Natural killer cell (primary cell): ENCODE data around the gene KCNQ2. TPM values are rescaled to one million over a fixed set of nuclear protein-coding genes. Genes with fewer than 3 reads are reported as not detected.

Experiments used
- ATAC-seq, 3 donors: fragments of 150-1000 bp in 2 of 3; fragments of 200-7000 bp in 1 of 3; cut with Tn5 transposase; 1 replicate in 1 of 3; 2 replicates in 2 of 3; pipeline ENCODE4 v1.10.0; 2021; ENCODE audit warnings: mild to moderate bottlenecking in 2 of 3, moderate library complexity in 2 of 3
- DNase-seq, 2 donors: peaks; one replicate each; pipeline versions ENCODE4 v3.0.0 to v3.0.0-alpha.2; 2013 to 2021; ENCODE audit warnings: mixed read lengths in 1 of 2
- H3K27ac ChIP-seq: one replicate; pipeline ENCODE4 v1.5.1; 2013; ENCODE audit warnings: mild to moderate bottlenecking, low read length
- H3K27me3 ChIP-seq: one replicate; pipeline ENCODE4 v1.6.1; 2013; ENCODE audit warnings: low read length; ENCODE audit not compliant: control insufficient read depth, insufficient read depth
- H3K36me3 ChIP-seq: one replicate; pipeline ENCODE4 v1.6.1; 2013; ENCODE audit warnings: low read length; ENCODE audit not compliant: control insufficient read depth, insufficient read depth
- H3K4me1 ChIP-seq: one replicate; pipeline ENCODE4 v1.6.1; 2013; ENCODE audit warnings: low read length; ENCODE audit not compliant: control insufficient read depth, insufficient read depth
- H3K4me3 ChIP-seq: one replicate; pipeline ENCODE4 v1.5.1; 2013; ENCODE audit warnings: low read length
- H3K9me3 ChIP-seq: one replicate; pipeline ENCODE4 v1.6.1; 2013; ENCODE audit warnings: low read length; ENCODE audit not compliant: control insufficient read depth, insufficient read depth
- H3K27ac Mint-ChIP-seq, 2 donors: one replicate each; pipeline ENCODE4 v1.8.0; 2022; ENCODE audit warnings: mild to moderate bottlenecking in 2 of 2, mixed read lengths in 2 of 2, moderate library complexity in 1 of 2
- H3K27me3 Mint-ChIP-seq, 2 donors: one replicate each; pipeline ENCODE4 v1.8.0; 2022; ENCODE audit warnings: low read depth in 2 of 2, mixed read lengths in 2 of 2
- H3K36me3 Mint-ChIP-seq: one replicate; pipeline ENCODE4 v1.8.0; 2022; ENCODE audit warnings: mixed read lengths
- H3K4me1 Mint-ChIP-seq, 2 donors: one replicate each; pipeline ENCODE4 v1.8.0; 2022; ENCODE audit warnings: mixed read lengths in 2 of 2
- H3K4me3 Mint-ChIP-seq: one replicate; pipeline ENCODE4 v1.8.0; 2022; ENCODE audit warnings: mild to moderate bottlenecking, moderate library complexity, mixed read lengths
- H3K9me3 Mint-ChIP-seq, 2 donors: one replicate each; pipeline ENCODE4 v1.8.0; 2022; ENCODE audit warnings: mixed read lengths in 2 of 2
- WGBS: methylation state at CpG from one replicate; pipeline ENCODE4 v1.1.7; 2013; ENCODE audit warnings: missing lambda C conversion rate; ENCODE audit not compliant: insufficient coverage; 5-methylcytosine and 5-hydroxymethylcytosine counted together
- intact Hi-C: fragments of 100-400 bp; cut with micrococcal nuclease; formaldehyde crosslinking; loops from one replicate; pipeline ENCODE4 v1.14.2; 2022
- total RNA-seq, 4 donors: library from RNA; stranded (reverse); fragments of 120-200 nt in 1 of 4; gene quantifications; one replicate each; pipeline versions ENCODE4 v1.2.3 to v1.2.4, GENCODE V29; 2013 to 2022
- TF ChIP-seq, protein P1 (sequence below): fragments of 200-600 bp; IDR thresholded peaks from one replicate; pipeline ENCODE4 v1.8.0; 2022; ENCODE audit warnings: antibody characterized with exemption

Gene KCNQ2
- total RNA-seq, 3 donors from 2014 or later (not counting 1 experiment from before 2014, with no cell fraction given): not detected

DNA sequence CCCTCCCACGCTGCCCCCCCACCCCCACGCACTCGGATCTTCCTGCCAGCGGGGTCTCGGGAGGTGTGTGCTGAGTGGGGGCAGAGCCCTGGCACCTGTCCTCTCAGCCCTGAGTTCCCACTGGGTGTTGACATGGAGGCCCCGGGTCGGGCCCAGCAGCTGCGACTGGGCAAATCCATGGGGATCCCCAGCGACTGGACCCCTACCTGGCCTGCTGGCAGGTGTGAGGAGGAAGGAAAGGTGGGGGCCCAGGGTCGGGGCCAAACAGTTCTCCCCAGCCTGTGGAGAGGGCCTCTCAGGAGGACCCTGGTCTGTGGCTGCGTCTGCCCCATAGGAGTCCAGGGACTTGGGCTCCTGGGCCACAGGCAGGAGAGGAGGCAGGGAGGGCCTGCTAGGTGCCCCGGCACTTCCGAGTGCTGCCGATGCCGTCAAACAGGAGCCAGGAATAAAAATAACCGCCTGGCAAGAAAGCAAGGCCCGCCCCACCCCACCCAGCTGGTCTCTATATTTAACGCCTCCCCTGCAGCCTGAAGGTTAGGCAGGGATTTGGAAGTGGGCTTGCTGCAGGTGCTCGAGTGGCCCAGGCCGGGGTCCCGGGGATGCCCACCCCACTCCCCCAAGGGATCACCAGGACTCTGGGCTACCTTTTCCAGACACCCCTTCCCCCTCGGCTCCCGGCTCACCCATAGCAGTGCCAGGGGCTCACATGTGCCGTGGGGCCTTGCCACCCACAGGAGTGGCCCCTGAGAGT is 27.9 kb upstream of the KCNQ2 start:
- no peaks in the 10 kb centered on the region for H3K4me1 Mint-ChIP-seq
- no peaks in the 10 kb centered on the region for H3K36me3 Mint-ChIP-seq
- Histone ChIP-seq H3K27ac (no peak overlapping the region), H3K36me3 (no peaks in the 10 kb centered on the region), H3K27me3 (peaks cover 37% of the 10 kb centered on the region), H3K4me1 (peaks cover 25% of the 10 kb centered on the region), H3K4me3 (no peak overlapping the region), H3K9me3 (peaks cover 3% of the 10 kb centered on the region)
- H3K4me3 Mint-ChIP-seq: no peak overlapping the region
- intact Hi-C loops: no loop called here
- TF ChIP-seq, protein P1, sequence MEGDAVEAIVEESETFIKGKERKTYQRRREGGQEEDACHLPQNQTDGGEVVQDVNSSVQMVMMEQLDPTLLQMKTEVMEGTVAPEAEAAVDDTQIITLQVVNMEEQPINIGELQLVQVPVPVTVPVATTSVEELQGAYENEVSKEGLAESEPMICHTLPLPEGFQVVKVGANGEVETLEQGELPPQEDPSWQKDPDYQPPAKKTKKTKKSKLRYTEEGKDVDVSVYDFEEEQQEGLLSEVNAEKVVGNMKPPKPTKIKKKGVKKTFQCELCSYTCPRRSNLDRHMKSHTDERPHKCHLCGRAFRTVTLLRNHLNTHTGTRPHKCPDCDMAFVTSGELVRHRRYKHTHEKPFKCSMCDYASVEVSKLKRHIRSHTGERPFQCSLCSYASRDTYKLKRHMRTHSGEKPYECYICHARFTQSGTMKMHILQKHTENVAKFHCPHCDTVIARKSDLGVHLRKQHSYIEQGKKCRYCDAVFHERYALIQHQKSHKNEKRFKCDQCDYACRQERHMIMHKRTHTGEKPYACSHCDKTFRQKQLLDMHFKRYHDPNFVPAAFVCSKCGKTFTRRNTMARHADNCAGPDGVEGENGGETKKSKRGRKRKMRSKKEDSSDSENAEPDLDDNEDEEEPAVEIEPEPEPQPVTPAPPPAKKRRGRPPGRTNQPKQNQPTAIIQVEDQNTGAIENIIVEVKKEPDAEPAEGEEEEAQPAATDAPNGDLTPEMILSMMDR: no peak
- ATAC-seq: no peak
- H3K9me3 Mint-ChIP-seq: no peaks in the 10 kb centered on the region
- 90% methylated on average over 24 of the region's 24 CpGs for WGBS
- H3K27me3 Mint-ChIP-seq: peaks cover 6% of the 10 kb centered on the region in 2 donors
- H3K27ac Mint-ChIP-seq: no peak overlapping the region
- DNase-seq: no peak

DNA sequence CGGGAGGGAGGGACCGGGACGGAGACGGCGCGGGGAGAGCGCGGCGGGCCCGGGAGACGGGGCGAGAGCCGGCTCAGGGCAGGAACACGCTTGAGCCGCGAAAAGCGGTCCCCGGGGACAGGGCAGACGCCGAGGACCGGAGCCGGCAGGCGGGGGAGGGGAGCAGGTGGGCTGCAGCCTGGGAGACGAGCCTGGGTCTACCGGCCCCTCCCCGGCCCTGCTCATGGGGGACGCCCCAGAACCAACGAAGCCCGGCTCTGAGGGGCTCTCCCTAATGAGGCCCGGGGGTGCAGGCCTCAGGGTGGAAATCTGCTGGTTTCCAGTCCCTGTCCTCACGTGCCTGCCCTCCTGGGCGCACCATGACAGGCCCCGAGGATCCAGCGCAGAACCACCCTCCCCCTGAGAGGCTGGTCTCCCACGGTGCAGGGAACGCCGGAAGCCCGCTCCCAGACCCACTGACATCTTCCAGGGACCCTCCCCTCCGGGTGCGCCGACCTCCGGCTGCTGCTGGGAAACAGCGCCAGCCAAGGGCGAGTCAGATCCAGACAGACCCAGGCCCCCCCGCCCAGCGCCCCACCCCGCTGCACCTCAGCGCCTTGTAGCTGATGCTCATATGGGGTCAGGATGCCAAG is 27.0 kb upstream of the KCNQ2 start:
- Mint-ChIP-seq H3K9me3 (no peaks in the 10 kb centered on the region), H3K36me3 (no peaks in the 10 kb centered on the region), H3K4me3 (no peak overlapping the region), H3K27ac (no peak overlapping the region), H3K27me3 (peaks cover 0 to 2% of the 10 kb centered on the region in 2 donors), H3K4me1 (no peaks in the 10 kb centered on the region)
- Histone ChIP-seq H3K27ac (no peak overlapping the region), H3K4me1 (peaks cover 25% of the 10 kb centered on the region), H3K9me3 (no peaks in the 10 kb centered on the region), H3K27me3 (peaks cover 37% of the 10 kb centered on the region), H3K36me3 (no peaks in the 10 kb centered on the region), H3K4me3 (no peak overlapping the region)
- intact Hi-C loops: loop anchor here (5.0 kb wide), 1 partner anchor 473 kb away; no protein-coding TSS in a partner anchor
- ATAC-seq (peak in 1 of 3 donors; percentile 21), DNase-seq (no peak)
- TF ChIP-seq, protein P1: no peak
- WGBS: 13% methylated on average over 48 of the region's 48 CpGs

DNA sequence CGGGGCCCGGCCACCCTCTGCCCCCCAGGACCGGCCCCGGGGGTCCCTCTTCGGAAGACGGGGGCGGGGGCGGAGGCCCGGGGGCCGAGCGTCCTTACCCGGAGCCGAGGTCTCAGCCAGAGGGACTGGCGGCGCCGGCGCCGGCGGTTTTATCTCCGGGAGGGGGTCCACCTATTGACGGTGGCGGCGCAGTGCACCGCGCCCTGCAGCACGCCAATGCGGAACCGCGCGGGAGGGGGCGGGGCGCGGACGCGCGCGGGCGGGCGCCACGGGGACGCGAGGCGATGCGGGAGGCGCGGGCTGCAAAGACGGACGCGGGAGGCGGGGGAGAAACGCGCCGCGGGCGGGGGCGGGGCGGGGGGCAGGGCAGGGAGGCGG is 26.5 kb upstream of the KCNQ2 start, which contains the start of gene EEF1A2:
EEF1A2 (minus strand) TSS at position 124 of the 378 bp plus-strand sequence. CDS start 1,320 bp downstream, outside the sequence.
- H3K36me3 ChIP-seq: no peaks in the 10 kb centered on the region
- intact Hi-C loops: loop anchor here (5.0 kb wide), 1 partner anchor 473 kb away; no protein-coding TSS in a partner anchor
- Mint-ChIP-seq H3K9me3 (no peaks in the 10 kb centered on the region), H3K36me3 (no peaks in the 10 kb centered on the region), H3K4me3 (peak within 1 kb of the TSS; percentile 55), H3K27ac (no peak within 1 kb of the TSS), H3K4me1 (no peaks in the 10 kb centered on the region), H3K27me3 (peaks cover 0 to 2% of the 10 kb centered on the region in 2 donors)
- WGBS: under 1% methylated on average over 58 of the region's 58 CpGs
- TF ChIP-seq, protein P1: peak; percentile 14
- peaks cover 37% of the 10 kb centered on the region for H3K27me3 ChIP-seq
- no peaks in the 10 kb centered on the region for H3K9me3 ChIP-seq
- DNase-seq (peak in 1 of 2 donors; percentile 82), ATAC-seq (peak; percentile 70 to 76 (median 73))
- H3K4me3 ChIP-seq: no peak within 1 kb of the TSS
- peaks cover 25% of the 10 kb centered on the region for H3K4me1 ChIP-seq
- no peak within 1 kb of the TSS for H3K27ac ChIP-seq
